NK-92 (cell line): ENCODE measurements around the gene AKR7A3.
"Not testable (repeated sequence)": the region's sequence is repeated elsewhere in the genome, so short reads cannot be mapped to it uniquely, and the experiment has no call there.

Experiments used
- DNase-seq: peaks from one replicate; lab custom pipeline; 2025; ENCODE audit not compliant: unreplicated experiment; lab: John Stamatoyannopoulos, UW

The AKR7A3 gene

GRCh38 chr1:19288324-19289241, at the start of gene AKR7A3:
AKR7A3 (minus strand) TSS chr1:19288770; CDS start chr1:19288709, 61 bp downstream.
- DNase-seq, result not testable (repeated sequence)

GRCh38 chr1:19338323-19338762, 49.8 kb upstream of the AKR7A3 start:
- no peak for DNase-seq

- no peak for DNase-seq
These were observed 48.7 kb upstream of the AKR7A3 start for GRCh38 chr1:19337289-19337688.

DNA sequence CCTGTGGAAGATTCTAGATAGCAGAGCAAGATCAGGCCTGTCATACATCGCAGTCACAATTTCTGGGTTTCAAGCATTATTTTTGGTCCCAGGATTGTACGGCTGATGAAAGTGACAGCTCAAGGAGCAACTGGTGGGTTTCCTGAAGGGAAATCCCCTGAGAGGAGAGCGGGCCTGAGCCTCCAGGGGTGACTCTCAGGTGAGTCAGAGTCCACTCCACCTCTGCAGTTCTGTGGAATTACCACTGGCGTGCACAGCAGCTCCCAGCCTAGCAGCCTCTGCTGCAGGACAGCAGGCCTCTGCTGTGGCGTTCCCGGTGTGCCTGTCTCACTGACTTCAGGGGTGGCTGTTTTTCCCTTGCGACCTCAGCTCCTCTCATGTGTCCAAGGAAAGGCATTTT, 48.0 kb upstream of the AKR7A3 start:
- DNase-seq, result no peak

GRCh38 chr1:19333587-19334354, 45.2 kb upstream of the AKR7A3 start:
- no peak for DNase-seq

- DNase-seq, result no peak
These were observed 44.3 kb upstream of the AKR7A3 start for GRCh38 chr1:19332832-19333231.

DNA sequence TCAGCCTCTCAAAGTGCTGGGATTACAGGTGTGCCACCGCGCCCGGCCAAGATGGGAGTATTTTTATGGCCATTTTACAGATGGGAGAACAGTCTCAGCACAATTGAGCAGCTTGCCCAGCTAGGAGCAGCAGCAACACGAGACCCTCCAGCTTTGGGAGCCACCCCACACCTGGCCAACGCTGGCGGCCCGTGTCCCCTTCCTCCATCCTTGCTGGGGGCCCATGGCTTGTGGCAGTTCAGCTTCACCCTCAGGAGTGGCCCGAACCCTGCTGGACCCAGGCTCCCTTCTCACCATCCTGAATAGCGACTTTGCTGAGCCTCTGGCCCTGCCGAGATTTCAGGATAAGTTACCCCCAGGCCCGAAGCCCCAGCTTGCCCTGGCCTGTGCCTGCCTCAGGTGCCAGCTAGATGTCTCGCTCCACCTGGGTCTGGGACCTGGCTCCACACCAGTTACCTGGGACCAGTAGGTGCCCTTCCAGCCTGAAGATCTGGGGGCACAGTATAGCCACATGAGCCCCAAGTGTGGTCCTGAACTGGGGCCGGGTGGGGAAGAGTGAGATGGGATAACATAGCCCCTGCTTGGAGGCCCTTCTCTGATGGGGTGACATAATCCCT, 42.8 kb upstream of the AKR7A3 start:
- DNase-seq, result no peak

DNA sequence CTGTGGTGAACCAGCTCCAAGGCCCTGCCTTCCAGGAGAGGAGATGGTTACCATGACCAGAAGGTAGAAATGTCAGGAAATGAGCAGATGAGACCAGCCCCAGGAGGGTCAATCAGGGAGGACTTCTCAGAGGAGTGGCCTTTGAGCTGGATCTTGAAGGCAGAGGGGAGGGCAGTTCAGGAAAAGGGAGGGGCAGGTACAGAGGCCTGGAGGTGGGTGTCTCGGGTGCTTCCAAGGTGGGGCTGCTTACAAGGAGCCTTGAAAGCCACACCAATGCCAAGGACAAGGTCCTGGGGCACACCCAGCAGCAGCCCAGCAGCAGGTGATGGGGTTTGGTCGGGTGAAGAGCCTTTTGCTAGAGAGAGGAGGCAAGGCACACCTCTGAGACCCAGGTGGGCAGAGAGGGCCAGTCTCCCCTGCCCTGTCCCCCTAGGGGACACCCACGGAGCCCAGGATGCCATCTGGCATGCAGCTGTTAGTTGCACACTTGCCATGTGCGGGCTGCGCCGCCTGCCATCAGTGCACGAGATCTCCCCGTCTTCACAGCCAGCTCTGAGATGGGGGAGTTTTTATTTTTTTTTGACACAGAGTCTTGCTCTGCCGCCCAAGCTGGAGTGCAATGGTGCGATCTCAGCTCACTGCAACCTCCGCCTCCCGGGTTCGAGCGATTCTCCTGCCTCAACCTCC, 42.0 kb upstream of the AKR7A3 start:
- DNase-seq, result no peak

- no peak for DNase-seq
These were observed 41.0 kb upstream of the AKR7A3 start for GRCh38 chr1:19329611-19330010.

GRCh38 chr1:19329188-19329587, 40.6 kb upstream of the AKR7A3 start:
- DNase-seq, result no peak

GRCh38 chr1:19328486-19328885, 39.9 kb upstream of the AKR7A3 start:
- no peak for DNase-seq

DNA sequence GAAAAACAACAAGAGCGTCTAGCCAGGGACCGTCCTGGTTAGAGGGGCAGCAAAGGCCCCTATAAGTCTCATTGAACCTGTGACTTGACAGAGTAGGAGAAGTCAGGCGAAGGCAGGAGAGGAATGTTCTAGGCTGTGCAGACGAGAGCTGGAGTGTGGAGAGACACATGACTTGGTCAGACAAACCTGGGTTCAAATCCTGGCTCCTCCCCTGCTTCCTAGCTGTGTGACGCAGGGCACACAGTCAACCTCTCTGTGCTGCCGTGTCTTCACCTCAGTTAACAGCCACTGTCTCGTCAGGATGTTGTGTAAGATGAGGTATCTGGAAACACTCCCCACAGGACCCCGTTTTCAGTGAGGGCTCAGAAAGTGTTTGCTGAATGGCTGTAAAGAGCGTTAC, 39.2 kb upstream of the AKR7A3 start:
- DNase-seq, result no peak

GRCh38 chr1:19327301-19327700, 38.7 kb upstream of the AKR7A3 start:
- no peak for DNase-seq

DNA sequence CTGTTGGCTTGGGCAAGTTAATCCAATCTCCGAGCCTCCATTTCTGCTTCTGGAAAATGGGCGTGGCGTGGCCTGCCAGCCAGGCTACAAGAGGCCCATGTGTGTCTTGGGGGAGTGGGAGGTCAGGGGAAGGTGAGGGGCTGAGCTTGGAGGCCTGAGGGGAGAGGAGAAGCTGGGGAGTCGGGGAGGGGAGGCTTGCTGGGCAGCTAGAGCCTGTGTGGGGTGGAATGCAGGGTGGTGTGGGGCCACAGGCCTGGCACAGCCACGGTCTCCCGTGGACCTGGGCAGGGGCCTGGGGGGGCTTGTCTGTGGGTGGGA, 38.1 kb upstream of the AKR7A3 start:
- no peak for DNase-seq

DNA sequence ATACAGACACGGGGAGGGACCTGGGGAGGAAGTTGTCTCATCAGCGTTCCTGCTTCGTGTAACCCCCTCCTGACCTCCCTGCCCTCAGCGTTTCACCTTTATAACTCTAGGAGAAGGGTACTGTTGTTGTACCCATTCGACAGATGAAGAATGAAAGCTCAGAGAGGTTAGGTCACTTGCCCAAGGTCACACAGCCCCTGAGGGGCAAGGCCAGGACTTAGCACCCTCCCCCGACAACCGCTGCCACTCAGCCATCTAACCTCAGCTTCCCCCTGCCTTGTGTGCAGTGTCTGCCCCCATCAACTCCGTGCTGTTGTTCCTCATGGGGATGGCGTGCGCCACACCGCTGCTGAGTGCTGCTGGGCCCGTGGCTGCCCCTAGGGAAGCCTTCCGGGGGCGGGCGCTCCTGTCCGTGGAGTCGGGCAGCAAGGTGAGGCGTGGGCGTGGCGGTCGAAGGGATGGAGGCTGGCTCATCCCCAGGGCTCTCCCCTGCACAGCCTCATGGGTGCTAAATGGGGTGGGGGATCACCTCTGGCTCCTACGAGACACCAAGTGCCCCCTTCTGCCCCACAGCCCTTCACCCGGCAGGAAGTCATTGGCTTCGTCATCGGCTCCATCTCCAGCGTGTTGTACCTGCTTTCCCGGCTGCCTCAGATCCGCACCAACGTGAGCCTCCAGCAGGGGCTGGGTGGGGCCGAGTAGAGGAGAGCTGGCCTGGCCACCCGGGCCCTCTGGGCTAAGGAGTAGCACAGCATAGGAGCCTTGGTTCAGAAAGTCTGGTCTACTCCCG, 37.6 kb upstream of the AKR7A3 start:
- no peak for DNase-seq

DNA sequence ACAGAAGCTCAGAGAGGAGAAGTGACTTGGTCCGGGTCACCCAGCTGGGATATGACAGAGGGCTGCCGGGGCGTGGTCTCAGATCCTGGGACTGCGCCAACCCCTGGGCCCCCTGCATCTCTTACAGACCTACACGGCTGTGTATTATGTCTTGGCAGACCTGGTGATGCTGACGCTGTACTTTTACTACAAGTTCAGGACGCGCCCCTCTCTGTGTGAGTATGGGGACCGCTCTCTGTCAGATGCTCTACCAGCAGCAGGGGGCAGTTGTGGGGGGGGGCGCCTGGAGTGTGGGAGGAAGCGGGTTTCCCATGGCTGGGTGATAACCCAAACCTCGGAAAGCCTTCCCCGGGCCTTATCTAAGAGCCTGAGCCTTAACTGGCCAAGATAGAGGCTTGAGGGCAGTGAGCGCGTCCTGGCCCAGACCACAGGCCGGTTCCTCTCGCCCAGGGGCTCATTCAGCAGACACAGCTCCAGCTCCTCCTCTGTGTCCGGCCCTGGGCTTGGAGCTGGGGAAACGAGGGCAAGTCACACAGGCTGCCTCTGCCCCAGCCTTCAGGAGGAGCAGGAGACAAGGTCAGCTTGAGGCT, 36.9 kb upstream of the AKR7A3 start:
- no peak for DNase-seq

DNA sequence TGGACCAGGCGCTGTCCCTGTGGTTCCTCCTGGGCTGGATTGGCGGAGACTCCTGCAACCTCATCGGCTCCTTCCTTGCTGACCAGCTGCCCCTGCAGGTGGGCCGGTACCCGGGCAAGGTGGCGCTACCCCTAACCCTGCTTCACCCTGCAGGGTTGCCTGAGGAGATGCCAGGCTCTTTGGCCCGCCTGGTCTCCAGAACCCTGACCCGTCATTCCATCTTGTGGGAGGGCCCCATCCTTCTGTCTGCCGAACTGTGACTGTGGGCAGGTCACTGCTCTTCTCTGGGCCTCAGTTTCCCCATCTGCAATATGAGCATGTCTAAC, 36.1 kb upstream of the AKR7A3 start:
- DNase-seq, result no peak

GRCh38 chr1:19323987-19324664, 35.6 kb upstream of the AKR7A3 start:
- DNase-seq, result no peak

DNA sequence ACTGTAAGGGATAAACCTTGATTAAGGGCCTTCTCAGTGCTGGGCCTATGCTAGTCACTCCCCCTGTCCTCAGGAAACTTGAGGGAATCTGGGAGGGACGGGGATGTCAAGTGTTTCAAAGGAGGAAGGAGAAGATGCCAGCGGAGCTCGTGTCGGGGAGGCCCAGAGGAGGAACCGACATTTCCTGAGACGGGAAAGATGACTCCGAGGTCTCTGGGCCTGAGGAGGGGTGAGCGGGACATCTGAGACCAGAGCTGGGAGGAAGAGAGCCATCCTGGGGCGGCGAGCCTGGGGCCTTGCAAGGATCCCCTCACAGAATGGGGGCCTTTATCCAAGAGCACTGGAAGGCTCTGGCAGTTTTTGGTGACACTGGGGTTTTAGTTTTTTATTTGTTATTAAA, 33.9 kb upstream of the AKR7A3 start:
- no peak for DNase-seq

GRCh38 chr1:19321071-19321470, 32.5 kb upstream of the AKR7A3 start:
- DNase-seq, result no peak
